Ovary (tissue), 3 donors: Measurements from ENCODE around the gene CYP4A11.

Experiments
- CTCF ChIP-seq, 3 donors: fragments of 450-650 bp in 2 of 3; fragments of 200-600 bp in 1 of 3; IDR thresholded peaks; one replicate each; pipeline versions ENCODE4 v1.5.1 to v1.8.0; 2016 to 2022; ENCODE audit warnings: antibody characterized with exemption in 3 of 3, mild to moderate bottlenecking in 1 of 3
- EP300 ChIP-seq: sonication (generic); formaldehyde crosslinking; IDR thresholded peaks from one replicate; pipeline ENCODE4 v1.6.1; 2017; ENCODE audit warnings: antibody characterized with exemption
- POLR2A ChIP-seq: fragments of 450-650 bp; IDR thresholded peaks from one replicate; pipeline ENCODE4 v1.6.1; 2017; ENCODE audit warnings: antibody characterized with exemption, mild to moderate bottlenecking, moderate library complexity
- donor health status: DM: no; HTN: no; CAD: no.

GRCh38 chr1:46937270-46937669 is 4.0 kb downstream of the CYP4A11 start:
- no peak for TF ChIP-seq POLR2A
- no peak for TF ChIP-seq CTCF (IDR thresholded peaks at IDR 0.05)
- no peak for TF ChIP-seq EP300
